SW480 (cell line): ENCODE results near the gene TIMM13.

ENCODE experiments used
- DNase-seq: peaks from one replicate; pipeline ENCODE4 v3.0.0-alpha.2; 2016; ENCODE audit warnings: low spot score

The TIMM13 gene

DNA sequence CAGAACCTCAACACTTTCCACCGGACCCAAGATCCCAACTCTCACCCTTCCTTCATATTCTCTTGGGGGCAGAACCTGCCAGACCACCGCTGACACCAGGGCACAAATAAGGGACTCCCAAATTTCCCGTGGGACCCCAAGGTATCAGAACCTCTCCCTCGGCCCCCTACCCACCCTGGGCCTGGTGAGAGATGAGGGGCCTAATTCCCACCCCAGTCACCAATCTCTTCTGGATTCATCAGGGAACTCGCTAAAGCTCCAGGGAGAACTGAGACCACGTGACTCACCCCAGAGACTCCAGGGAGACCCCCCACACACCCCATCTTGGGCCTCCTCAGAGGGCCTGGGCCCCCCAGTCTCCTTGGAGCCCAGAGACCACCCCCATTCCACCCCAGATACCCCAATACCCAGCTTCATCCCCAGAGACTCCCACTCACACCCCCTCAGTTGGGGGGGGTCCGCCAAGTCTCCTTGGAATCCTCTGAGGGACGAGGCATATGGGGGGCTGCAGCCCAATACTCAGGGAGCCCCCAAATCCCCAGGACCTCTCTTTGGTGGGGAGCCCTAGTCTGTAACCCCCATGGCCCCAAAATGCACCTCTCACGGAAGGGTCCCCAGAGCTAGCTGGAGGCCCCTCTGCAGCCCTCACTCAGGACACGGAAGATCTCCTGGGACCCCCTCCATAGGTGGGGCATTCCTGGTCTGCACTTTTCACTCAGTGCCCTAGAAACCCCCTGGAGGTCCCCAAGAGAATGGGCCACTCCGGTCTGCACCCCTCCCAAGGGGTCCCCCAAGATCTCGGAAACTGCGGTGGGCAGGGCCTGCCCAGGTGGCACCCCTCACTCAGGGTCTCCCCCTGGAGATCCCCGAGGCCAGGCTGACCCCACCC lies 27.8 kb upstream of the TIMM13 start:
- no peak for DNase-seq

DNA sequence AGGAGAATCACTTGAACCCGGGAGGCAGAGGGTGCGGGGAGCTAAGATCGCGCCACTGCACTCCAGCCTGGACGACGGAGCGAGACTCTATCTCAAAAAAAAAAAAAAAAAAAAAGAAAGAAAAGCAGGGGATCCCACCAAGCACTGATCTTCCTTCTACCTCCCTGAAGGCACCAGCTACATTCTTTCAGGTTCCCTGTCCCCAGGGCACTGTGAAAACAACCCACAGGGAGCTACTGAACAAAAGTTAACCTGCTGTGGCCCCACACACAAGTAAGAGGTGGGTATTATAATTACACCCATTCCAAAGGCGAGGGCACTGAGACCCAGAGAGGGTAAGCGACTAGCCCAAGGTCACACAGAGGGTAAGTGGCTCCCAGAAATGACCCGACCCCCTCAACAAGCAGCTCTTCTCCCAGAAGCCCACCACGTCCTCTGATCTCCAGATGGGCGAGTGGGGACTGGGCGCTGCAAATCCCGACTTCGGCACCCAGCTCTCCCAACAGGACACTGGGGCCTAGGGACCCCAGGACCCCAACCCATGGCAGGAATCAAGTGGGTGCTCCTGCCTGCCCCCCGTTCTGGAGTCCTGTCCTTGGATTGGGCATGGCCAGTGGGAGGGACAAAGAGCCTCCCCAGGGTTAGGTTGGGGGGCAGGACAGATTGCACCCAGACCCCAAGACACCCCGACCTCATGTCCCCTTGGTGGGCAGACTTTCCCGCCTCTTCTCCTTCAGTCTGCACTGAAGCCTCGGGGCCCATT lies 27.0 kb upstream of the TIMM13 start:
- DNase-seq, result no peak

DNA sequence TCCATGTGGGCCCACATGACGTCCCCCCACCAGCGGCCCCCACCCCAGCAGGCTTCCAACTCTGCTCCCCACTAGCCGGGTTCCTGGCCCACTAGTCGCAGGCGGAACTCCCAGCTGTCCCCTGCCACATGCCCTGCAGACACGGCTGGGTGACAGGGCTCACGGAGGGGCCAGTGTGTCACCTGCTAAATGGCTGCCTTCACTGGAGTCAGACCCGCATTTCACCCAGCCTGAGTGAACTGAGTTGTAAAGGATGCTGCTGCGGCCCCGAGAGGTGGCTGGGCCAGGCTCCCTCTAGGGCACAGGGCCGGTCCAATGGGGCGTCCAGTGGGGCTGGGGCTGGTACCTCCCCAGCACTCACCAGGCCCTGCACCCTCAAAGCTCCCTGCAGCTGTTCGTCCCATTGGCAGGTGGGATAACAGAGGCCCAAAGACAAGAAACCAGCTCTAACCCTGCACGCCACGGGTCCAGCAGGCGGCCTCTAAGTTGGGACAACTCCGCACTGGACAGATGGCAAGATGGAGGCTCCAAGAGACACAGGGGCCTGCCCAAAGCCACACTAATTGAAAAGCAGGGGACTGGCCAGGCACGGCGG lies 26.1 kb upstream of the TIMM13 start:
- no peak for DNase-seq

DNA sequence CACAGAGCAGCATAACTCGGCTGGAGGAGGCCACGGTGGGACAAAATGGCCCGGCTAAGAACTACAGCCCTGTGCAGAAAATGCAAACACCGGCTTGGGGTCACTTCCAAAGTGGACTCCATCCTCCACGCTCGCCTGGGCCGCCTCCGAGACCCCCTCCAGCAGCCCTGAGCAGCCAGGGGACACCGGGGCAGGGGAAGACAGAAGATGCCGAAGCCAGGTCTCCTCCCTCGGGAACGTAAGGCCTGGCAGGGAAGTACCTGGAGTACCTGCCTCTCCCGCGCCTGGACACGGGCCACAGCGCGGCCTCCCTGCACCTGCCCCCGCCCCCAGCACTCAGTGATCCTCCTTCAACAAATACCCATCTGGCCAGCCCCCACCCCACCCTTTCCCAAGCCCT lies 24.4 kb upstream of the TIMM13 start:
- DNase-seq, result no peak

DNA sequence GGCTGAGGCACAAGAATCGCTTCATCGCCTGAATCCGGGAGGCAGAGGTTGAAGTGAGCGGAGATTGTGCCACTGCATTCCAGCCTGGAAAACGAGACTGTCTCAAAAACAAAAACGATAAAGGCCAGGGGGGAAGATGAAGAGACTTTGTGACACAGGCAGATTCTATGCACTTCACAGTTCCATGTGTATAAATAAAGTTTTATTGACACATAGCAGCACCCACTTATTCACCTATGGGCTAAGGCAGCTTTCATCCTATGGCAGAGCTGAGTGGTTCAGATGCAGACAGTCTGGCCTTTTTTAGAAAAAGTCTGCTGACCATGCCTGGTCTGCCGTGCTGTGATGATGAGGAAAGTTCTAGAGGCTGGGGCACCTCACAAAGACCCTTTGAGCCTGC lies 23.8 kb upstream of the TIMM13 start:
- no peak for DNase-seq

DNA sequence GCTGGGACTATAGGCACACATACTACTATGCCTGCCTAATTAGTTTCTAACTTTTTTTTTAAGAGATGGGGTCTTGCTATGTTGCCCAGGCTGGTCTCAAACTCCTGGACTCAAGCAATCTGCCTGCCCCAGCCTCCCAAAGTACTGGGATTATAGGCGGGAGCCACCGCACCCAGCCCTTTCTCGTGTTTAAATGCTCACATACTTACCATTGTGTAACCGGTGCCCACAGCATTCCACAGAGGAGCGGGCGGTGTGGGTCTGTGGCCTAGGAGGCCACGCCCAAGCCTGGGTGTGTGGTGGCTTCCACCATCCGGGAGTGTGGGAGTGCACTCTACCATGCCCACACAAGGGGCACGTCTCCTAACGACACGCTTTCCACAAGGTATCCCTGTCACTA lies 21.6 kb upstream of the TIMM13 start:
- peak; percentile 25 for DNase-seq

DNA sequence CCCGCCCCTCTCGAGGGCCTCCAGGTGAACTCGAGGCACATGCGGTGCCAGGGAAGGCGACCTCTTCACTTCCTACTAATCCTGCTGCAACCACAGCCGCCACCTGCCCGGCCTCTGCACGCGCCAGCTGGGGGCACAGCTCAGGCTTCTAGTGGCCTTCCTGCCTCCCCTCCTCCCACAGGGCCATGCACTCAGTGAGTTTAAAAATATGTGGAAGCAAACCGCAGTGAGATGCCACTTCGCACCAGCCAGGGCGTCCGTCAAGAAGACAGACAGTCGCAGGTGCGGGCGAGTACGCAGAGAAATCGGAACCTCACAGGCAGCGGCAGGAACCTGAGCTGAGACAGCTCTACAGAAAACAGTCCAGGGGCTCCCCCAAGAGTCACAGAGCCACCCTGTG lies 19.0 kb upstream of the TIMM13 start:
- DNase-seq, result peak; percentile 69

DNA sequence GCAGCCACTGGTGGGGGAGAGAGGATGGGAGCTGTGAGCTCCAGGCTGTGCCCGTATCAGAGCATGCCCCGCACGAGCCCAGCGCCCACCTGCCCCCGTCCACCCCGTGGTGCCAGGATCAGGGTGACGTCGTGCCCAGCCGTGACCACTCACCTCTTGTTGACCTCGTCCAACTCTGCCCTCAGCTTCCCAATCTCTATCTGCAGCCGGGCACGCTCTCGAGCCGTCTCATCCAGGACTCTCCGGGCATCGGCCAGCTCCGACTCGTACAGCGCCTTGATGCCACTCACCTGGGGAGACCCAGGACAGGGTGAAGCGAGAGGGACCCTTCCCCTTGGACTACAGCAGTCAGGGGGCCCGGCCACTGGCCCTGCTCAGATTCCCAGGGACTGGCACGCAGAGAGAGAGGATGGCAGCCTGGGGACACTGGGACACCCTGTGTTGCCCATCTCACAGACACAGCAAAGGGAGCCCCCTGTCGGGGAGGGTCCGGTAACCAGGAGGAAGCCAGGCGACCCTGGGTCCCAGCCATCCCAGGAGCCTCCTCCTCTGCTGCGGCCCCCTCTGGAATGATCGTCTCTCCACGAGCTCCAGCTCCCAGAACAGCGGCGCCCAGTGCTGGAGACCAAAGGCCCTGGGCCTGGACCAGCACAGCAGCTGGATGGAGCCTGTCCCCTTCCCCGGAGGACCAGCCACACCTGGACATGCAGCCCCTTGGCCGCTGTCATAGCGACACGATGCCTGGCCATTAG lies 17.0 kb upstream of the TIMM13 start:
- DNase-seq, result no peak

DNA sequence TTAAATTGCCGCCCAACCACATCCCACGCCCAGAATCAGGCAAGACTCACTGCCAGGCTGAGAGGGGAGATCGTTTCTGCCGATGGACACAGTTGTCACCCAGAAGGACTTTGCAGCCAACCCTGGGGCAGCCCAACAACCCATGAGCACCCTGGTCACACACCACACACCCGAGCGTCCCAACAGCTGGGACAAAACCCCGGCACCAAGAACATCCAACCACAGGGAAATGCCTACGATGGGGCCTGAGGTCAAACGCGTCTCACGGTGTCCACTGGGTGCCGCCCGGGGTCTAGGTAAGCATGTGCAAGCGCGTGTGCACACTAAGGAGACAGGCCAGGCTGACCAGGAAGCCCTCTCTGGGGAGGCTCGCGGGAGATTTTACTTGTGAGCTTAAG lies 16.4 kb upstream of the TIMM13 start:
- DNase-seq, result no peak

DNA sequence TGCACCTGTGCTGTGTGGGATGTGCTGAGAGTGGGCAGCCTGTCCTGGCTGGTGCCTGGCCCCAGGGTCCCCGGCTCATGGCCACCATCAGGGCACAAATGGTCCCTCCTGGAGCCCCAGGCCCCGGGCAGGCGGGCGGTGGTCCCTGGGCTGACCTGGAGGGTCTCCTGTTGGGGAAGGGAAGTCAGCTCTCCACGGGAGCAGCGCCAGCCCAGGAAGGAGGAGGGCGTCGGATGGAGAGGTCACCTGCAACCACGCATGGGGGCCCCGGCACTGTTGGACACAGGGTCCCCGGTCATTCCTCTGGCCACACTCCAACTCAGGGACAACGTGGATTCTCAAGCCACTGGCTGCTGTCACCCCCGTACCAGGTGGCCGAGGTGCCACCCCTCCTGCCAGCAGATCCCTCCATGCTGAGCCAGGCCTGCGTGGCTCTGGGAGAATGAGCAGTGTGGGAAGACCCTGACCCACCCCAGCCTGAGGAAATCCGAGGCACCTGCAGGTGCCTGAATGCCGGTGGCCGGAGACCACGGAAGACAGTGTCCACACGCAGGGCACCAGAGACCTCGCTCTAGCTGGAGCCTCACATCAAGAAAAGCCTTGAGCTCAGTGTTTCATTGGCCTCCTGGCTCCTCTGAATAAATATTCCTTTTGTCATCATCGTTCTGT lies 15.9 kb upstream of the TIMM13 start:
- DNase-seq, result no peak

DNA sequence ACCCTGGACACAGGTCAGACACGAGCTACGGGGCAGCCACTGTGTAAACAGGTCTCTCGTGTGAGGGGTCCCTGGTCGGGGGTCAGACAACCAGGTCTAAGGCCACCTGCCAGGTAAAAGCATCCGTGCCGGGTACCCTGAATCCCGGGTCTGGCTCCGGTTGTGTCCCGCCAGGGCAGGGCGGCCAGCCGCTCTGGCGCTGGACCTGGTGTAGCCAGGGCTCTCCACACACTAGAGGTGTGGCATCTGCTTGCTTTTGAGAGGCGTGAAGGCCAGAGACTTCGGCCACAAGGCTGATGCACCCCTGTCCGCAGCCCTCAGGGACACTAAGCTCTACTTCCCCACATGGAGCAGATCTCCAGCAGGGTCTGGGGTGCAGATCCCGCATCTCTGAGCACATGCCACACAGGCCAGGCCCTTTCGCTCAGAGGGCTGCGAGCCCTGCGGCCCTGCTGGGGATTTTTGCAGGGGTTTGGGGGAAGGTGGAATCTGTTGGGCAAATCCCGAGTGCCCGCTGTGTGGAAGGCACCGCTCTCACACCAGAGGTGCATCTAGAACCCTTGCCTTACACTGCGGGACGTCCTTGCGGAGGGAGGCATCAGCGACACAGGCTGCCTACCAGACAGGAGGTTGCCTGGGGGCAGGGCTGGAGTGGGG lies 13.8 kb upstream of the TIMM13 start:
- DNase-seq, result no peak

DNA sequence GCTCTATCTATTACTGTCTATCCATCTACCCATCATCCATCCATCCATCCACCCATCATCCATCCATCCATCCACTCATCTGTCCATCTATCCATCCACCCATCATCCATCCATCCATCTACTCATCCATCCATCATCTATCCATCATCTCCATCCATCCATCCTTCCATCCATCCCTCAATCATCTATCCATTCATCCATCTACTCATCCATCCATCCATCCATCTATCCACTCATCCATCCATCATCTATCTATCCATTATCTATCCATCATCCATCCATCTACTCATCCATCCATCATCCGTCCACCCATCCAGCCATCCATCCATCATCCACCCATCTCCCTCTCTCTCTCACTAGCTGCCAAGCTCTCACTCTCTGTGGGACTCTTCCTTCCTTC lies 13.1 kb upstream of the TIMM13 start:
- no peak for DNase-seq

DNA sequence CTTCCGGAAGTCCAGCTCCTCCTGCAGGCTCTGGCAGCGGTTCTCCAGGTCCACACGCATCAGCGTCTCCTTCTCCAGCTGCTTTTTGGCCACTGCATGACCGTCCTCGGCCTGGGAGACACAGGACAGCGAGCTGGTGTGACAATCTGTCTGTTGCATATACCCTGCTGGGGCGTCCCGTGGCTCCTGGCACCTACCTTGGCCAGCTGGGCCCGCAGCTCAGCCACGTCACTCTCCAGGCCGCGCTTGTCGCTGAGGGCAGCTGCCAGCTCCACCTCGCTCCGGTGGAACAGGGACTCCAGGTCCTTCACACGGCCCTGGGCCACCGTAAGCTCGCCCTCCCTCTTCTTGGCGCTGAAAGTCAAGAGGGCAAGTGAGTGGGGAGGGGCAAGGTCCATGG lies 10.8 kb upstream of the TIMM13 start:
- no peak for DNase-seq

DNA sequence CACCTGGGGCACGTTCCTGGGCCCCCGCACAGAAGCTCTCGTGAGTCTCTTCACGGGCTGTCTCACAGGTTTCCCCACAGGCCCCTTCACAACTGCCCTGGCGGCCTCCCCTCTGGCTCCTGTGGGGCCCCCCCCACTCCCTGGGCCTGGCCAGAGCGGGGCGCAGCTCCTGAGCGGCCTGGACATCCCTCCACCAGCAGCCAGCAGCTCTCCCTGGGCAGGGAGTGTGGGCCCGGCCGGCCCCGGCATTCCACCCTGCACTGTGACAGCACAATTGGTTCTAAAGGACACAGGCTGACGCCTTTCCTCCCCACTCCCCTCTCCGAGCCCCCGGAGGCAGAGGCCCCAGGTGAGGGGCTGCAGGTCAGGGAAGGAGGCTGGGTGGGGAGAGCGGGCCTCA lies 9.5 kb upstream of the TIMM13 start:
- DNase-seq, result no peak

DNA sequence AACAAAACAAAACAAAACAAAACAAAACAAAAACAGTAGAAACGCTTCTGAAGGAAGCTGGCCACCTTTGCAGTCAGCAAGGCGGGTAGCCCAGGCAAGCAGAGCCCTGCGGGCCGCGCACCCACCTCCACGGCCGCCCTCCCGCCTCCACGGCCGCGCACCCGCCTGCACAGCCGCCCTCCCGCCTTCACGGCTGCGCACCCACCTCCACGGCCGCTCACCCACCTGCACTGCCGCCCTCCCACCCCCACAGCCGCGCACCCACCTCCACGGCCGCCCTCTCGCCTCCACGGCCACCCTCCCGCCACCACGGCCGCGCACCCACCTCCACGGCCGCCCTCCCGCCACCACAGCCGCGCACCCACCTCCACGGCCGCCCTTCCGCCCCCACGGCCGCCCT lies 9.0 kb upstream of the TIMM13 start:
- no peak for DNase-seq

DNA sequence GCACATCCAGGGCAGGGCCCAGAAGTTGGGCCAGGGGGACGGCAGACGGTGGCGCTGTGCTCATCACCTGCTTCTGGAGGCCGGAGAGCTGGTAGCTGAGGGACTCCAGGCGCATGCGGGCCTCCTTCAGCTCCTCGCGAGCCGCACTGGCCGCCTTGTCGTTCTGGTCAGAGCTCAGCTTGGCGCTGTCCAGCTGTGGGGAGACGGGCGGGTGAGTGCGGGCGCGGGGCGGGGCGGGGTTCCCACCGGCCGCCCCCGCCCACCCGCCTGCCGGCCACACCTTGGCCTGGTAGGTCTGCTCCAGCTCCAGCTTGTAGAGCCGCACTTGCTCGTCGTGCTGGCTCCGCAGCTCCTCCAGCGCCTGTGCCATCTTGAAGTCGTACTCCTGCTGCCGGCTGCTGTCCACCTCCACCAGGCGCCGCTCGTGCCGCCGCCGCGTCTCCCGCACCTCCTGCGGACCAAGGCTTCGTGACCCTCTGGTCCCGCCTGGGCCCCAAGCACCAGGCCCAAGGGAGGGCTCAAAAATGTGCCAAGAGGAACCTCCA lies 7.4 kb upstream of the TIMM13 start:
- DNase-seq, result no peak

DNA sequence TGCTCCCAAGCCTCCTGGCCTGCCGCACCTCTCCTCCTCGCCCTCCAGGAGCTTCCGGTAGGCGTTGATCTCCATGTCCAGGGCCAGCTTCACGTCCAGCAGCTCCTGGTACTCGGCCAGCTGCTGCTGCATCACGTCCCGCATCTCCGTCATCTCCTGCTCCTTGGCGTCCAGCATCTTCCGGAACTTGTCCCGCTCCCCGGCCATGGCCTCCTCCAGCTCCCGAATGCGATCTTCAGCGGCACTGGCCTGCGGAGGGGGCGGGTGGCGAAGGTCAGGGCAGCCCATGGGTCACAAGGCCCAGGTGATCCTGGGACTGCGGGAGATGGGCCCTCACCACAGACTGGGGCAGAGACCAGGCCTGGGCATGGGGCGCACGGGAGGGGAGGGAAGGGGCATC lies 6.9 kb upstream of the TIMM13 start:
- DNase-seq, result no peak

DNA sequence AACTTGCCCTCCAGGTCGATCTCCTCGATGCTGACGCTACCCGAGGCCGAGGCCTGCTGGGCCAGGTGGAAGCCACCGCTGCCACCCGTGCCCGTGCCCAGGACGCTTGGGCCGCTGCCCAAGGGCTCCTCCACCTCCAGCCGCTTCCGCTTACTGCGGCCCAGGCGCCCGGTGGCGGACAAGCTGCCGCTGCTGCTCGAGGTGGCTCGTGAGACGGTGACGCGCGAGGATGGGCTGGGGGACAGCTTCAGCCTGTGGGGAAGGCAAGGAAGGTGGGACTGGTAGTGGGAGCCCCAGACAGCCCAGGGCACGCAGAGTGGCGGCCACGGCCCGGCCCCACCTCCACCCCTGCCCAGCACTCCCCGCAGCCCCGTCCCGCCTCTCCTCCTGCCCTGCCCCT lies 6.5 kb upstream of the TIMM13 start:
- no peak for DNase-seq

DNA sequence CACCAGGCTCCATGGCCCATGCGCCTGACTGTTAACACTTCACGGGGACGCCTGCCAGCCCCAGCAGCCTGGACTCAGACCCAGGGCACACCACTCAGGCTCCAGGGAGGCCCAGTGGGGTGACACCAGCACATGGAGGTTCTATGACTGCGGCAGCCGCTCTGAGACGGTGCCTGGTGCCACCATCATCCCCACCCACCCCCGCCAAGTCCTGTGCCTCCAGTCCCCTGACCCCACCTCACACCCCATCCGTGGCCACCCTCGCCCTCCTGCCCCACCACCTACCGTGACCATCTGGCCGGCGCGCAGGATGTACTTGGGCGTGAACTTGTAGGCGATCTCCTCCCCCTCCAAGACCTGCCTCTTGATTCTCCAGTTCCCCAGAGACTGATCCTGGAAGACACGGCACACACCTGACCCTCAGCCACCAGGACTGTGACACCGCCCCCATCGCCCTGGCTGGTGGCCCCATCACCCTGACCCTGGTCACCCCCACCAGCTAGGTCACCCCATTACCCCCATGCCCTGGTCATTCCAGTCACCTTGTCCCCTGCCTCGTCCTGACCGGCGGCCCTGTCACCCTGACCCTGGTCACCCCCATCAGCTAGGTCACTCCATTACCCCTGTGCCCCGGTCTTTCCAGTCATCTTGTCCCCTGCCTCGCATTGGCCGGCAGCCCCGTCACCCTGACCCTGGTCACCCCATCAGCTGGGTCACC lies 4.9 kb upstream of the TIMM13 start:
- DNase-seq, result no peak

DNA sequence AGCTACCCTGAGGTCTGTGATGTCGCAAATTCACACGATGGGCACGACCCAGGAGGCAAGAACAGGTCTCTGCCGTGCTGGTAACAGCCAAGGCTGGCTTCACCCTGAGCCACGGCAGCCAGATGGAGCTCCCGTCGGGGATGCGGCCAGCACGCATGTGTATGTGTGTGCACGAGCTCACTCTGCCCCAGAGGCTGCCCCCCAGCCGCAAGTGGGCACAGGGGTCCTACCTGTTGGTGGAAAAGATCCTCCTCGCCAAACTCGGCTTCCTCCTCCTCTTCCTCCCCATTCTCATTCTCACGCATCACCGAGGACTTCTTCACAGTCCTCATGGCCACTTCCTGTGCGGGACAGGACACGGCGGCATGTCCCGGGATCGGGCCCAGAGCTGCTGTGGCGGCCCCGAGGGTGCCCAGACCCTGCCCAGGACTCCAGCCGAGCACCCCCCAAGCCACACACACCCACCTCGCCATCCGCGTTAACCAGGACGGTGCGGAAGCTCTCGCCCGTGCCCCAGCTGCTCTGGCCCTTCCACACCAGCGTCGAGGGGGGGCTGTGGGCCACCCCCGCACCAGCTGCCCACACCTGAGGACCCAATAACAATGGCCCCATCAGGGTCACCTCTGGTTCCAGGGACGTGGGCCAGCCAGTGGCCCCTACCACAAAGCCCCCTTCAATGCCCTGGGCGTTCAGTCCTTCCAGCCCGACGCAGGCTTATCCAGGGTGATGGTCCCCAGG lies 4.1 kb upstream of the TIMM13 start:
- DNase-seq, result no peak
